NCI-H2227 treated with DMSO at 0.1 percent for 48 hours (cell line): ENCODE measurements around the gene PLOD1.
"Not testable (repeated sequence)": the region's sequence is repeated elsewhere in the genome, so short reads cannot be mapped to it uniquely, and the experiment has no call there.

Experiments
- DNase-seq: peaks from one replicate; lab custom pipeline; 2025; lab: John Stamatoyannopoulos, UW

Gene PLOD1

DNA sequence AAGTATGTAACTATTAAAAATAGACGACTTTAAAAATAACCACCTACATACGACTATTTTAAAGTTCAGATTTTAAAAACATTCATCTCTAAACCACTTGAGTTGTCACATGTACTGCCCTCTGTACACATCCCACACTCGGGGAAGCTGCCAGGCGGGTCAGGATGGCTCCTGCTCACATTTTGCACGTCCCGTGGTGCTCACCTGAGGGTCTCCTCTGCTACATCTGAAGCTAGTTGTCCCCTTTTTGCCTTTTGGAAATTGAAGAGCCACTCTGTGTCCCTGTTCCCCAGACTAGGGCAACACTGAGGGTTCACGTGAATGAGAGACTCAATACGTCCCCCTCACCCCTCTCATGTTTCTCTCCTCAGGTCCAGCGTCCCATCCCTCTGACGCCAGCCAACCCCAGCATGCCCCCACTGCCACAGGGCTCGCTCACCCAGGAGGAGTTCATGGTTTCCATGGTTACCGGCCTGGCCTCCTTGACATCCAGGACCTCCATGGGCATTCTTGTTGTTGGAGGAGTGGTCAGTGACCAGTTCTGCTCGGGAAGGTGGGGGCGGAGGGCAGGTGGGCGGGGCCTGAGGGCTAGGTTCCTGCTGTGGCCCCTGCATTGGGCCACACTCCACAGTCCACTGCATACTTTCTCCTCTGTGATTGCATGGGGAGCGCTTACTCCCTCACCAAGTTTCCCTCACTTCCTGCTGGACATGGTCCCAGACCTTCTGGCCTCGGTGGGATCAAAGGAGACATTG, 71.8 kb downstream of the PLOD1 start:
- DNase-seq, result no peak

- no peak for DNase-seq
Observed at GRCh38 chr1:12007204-12007603, 72.7 kb downstream of the PLOD1 start.

DNA sequence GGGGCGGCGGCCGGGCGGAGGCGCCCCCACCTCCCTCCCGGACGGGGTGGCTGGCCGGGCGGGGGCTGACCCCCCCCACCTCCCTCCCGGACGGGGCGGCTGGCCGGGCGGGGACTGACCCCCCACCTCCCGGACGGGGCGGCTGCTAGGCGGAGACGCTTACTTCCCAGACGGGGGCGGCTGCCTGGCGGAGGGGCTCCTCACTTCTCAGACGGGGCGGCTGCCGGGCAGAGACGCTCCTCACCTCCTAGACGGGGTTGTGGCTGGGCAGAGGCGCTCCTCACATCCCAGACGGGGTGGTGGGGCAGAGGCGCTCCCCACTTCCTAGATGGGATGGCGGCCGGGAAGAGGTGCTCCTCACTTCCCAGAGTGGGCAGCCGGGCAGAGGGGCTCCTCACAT, 73.8 kb downstream of the PLOD1 start:
- not testable (repeated sequence) for DNase-seq

DNA sequence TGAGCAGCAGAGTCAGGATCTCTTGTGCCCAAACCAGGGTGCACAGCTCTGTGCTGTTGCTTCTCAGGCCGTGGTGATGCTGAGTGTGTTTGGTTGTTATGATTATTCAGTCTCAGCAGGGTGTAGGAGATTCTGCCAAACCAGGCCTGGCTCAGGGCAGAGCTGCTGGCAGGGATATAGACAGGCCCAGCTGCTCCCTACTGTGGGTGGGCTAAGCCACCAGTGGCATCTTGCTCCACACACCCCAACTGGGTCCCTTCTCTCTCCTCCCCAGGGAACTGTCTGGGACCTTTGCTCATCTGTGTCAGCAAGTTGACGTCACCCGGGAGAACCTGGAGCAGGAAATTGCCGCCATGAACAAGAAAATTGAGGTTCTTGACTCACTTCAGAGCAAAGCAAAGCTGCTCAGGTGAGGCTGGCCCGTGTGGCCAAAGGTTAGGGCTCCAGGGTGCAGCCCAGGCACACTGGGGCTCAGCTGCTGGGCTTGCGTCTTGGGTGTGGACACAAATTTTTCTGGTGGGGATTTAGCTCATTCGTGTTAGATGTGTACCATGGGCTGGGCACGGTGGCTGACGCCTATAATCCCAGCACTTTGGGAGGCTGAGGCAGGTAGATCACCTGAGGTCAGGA, 74.9 kb downstream of the PLOD1 start:
- DNase-seq, result no peak

- no peak for DNase-seq
Observed at GRCh38 chr1:12010746-12011570, 76.4 kb downstream of the PLOD1 start.

DNA sequence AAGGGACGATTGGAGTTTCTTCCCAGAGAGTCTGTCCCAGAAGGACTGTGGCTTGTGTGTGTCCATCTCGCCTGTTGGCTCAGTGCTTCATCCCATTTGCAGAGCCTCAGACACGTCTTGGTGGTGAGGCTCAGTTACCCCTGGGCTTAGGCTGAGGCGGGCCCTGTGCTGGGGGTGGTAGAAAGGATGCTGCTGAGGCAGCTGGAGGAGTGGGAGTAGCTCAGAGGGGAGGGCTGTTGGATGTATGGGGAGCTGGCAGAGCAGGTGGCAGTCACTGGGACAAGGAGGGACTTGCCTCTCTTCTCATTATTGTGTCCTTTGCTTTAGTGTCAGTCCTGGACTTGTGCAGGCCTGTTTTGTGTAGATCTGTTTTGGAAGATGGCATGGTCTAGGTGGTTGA, 77.5 kb downstream of the PLOD1 start:
- no peak for DNase-seq

GRCh38 chr1:12012560-12013316, 78.2 kb downstream of the PLOD1 start:
- no peak for DNase-seq

GRCh38 chr1:12014141-12014991, 79.8 kb downstream of the PLOD1 start:
- DNase-seq, result no peak

DNA sequence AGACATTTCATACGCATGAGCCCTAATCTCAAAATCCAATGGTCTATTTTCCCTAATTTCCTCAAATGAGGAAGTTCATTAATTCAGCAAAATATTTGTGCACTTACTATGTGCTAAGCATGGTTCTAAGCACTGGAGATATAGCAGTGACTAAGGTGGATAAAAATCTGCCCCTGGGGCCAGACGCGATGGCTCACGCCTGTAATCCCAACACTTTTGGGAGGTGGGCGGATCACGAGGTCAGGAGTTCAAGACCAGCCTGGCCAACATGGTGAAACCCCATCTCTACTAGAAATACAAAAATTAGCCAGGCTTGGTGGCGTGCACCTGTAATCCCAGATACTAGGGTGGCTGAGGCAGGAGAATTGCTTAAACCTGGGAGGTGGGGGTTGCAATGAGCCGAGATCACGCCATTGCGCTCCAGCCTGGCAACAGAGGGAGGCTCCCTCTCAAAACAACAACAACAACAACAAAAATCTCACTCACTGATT, 80.5 kb downstream of the PLOD1 start:
- no peak for DNase-seq

- DNase-seq, result no peak
Observed at GRCh38 chr1:12015499-12015898, 81.0 kb downstream of the PLOD1 start.

GRCh38 chr1:12016182-12016581, 81.7 kb downstream of the PLOD1 start:
- DNase-seq, result no peak

DNA sequence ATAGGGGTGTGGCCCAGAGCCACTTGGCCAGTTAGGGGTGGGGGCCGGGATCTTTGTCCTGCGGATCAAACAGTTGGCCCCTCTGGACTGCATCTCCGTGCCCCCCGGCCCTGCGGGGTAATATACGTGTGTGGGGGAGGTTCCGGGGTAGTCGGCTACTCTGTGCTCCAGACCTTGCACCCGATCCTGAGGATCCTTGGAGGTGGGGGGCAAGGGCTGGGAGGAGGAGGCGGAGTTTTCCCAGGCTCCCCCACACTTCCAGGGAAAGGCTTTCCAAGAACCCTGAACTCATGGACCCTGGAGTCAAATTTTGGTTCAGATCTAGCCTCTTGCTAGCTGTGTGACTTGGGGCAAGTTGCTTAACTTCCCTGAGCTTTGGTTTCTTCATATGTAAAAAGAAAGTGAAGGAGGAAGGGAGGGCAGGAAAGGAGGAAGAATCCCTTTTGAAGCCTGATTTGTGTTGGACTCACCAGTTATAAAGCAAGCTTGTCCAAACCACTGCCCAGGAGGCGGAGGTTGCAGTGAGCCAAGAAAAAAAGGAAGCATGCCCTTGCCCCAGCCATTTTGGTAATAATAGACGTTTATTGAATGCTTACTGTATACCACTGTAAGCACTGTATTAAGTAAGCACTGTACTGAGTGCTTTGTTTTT, 85.5 kb downstream of the PLOD1 start:
- no peak for DNase-seq

- DNase-seq, result no peak
Observed at GRCh38 chr1:12021616-12022015, 87.1 kb downstream of the PLOD1 start.

DNA sequence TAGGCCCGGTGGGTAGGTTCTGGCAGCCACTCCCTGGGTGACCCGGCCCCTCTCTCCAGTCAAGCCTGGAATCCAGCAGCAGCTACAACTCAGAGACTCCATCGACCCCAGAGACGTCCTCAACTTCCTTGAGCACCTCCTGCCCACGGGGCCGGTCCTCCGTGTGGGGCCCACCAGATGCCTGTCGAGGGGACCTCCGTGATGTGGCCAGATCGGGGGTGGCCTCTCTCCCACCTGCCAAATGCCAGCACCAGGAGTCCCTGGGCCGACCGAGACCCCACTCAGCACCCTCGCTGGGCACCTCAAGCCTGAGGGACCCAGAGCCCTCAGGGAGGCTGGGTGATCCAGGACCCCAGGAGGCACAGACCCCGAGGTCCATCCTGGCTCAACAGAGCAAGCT, 87.5 kb downstream of the PLOD1 start:
- DNase-seq, result no peak
